Measurements from ENCODE around the gene PDE8A.

Gene PDE8A, protein sequence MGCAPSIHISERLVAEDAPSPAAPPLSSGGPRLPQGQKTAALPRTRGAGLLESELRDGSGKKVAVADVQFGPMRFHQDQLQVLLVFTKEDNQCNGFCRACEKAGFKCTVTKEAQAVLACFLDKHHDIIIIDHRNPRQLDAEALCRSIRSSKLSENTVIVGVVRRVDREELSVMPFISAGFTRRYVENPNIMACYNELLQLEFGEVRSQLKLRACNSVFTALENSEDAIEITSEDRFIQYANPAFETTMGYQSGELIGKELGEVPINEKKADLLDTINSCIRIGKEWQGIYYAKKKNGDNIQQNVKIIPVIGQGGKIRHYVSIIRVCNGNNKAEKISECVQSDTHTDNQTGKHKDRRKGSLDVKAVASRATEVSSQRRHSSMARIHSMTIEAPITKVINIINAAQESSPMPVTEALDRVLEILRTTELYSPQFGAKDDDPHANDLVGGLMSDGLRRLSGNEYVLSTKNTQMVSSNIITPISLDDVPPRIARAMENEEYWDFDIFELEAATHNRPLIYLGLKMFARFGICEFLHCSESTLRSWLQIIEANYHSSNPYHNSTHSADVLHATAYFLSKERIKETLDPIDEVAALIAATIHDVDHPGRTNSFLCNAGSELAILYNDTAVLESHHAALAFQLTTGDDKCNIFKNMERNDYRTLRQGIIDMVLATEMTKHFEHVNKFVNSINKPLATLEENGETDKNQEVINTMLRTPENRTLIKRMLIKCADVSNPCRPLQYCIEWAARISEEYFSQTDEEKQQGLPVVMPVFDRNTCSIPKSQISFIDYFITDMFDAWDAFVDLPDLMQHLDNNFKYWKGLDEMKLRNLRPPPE

DNA sequence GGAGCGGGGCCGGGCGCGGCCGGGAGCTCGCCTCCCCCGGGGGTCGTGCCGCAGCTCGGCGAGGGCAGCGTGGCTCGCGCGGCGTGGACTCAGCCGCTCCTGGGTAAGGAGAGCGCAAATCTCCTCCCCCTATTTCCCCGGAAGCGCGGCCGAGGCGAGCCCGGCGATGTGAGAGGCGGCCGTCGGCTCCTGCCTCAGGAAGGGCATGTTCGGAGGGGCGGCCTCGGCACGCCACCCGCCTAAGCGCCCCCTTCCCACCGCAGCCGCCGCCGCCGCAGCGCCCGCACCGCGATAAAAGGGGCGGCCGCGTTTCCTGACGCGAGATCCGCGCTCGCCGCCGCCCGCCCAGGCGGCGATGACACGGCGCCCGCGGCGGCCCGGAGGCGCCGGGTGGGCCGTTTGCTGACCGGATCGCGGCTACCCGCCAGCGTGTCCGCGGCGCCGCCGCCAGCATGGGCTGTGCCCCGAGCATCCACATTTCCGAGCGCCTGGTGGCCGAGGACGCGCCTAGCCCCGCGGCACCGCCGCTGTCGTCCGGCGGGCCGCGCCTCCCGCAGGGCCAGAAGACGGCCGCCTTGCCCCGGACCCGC is at the start of gene PDE8A:
PDE8A (plus strand) TSS at position 146 of the 590 bp plus-strand sequence; CDS start at position 453, 307 bp downstream.
- DNase-seq, result peak; percentile 63

DNA sequence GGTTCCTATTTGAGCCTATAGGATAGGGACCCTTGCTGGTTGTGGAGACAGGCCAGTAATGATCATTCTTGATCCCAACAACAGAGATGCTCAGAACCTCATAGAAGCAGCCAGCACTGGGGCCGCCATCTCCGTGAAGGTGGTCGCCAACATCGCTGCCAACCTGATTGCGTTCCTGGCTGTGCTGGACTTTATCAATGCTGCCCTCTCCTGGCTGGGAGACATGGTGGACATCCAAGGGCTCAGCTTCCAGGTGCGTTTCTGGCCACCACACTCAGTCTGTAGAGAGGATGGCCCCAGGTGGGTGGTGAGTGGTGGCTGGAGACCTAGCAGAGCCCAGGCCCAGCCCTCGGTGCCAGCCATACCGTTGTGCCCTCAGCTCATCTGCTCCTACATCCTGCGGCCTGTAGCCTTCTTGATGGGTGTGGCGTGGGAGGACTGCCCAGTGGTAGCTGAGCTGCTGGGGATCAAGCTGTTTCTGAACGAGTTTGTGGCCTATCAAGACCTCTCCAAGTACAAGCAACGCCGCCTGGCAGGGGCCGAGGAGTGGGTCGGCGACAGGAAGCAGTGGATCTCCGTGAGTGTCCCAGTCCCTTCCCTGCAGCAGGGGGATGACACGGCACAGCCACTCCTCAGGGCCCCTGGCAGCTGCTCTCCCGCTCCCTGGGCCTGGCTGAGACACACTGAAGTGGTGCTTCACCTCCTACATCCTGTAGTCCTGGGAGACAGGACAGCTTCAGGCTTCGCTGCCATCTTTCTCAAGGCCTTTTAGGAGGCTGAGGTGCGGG is 46.5 kb upstream of the PDE8A start:
- no peak for DNase-seq

DNA sequence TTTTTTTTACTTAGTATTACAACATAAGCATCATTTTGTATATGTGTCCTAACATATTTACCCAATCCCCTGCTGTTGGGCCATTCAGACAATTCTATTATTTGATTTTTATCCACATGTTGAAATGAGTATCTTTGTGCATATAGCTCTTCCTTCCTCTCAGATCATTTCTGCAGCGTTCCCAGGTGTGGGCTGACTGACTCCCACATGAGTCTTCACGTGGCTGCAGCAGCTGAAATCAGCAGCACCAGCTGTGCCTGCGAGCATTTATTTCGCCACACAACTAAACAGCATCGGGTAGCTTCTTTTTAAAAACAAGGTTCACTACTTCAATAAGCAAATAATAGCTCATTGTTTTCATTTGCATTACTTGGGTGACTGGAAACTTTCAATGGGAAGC is 44.5 kb upstream of the PDE8A start:
- no peak for DNase-seq

DNA sequence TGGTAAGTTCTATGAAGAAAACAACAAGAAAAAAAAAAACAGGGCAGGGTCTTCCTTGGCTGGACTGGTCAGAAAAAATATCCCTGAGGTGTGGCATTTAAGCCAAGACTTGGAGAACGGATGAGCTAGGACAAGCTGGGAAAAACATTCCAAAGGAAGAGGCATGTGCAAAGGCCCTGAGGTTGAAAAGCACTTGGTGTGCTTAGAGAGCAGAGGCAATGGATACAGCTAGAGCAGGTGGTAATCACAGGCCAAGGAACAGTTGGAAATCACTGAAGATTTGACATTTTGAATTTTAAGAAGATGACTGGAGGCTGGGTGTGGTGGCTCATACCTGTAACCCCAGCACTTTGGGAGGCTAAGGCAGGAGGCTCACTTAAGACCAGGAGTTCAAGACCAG is 42.9 kb upstream of the PDE8A start:
- DNase-seq, result no peak

DNA sequence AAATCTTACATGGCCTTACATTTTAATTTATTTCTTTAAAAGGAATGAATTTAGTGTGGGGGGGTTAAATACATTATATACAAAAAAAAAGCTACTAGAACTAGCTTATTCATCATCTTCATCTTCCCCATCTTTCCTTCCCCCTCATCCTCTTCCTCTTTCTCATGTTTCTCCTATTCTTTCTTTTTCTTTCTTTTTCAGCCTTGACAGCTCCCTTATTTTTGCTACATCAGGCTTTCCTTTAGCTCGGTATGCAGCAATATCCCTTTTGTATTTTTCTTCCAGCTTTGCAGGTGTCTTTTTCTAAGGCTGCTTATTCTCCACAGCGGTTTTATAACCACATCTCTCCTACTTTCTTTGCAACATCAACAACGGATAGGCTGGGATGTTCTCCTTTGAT is 41.3 kb upstream of the PDE8A start:
- DNase-seq, result no peak

DNA sequence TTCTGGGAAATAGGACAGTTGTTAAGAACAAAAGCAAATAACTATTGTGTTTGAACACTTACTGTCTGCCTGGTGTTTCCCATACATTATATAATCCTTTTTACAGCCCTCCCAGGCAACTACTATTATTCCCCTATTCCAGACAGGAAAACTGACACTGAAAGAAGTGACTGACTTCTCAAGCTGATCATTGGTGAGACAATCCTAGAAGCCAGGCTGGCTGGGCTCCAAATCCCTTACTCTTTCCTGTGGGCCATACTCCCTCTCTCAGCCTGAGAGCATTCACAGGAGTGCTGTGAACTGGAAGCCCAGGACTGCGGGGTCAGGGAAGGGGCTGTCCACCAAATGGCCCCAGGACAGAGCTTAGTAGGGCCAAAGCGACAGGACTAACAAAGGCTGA is 39.2 kb upstream of the PDE8A start:
- no peak for DNase-seq

DNA sequence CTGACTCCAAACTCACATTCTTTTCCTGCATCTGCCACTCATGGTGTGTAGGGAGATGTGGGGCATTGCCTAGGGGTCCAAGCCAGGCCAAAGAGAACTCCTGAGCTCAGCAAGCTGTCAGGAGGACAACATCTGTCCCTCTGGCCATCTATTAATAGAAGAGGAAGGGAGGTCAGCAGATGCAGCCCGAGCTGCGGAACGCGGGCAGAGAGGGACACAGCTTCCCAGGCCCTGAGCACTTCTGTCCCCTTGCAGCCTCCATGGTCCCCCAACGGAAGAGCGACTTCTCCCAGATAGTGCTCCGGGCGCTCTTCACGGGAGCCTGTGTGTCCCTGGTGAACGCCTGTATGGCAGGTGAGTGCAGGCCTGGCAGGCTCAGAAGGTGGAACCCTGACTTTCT is 37.3 kb upstream of the PDE8A start:
- DNase-seq, result no peak

DNA sequence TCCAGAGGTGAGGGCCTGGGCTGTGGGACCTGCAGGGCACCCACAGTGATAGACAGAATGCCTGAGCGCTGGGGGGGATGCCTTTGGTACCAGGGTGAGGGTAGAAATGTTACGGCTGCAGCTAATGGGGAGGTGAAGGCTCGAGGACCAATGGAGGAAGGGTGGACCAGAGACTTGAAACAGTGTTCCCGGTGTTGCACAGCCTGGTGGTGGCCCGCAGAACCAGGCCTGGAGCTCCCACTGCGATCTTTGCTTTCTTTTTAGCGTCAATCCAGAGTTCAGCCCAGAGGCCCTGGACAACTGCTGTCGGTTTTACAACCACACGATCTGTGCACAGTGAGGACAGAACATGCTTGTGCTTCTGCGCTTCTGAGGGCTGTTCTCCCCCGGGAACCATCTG is 36.8 kb upstream of the PDE8A start:
- DNase-seq, result no peak

DNA sequence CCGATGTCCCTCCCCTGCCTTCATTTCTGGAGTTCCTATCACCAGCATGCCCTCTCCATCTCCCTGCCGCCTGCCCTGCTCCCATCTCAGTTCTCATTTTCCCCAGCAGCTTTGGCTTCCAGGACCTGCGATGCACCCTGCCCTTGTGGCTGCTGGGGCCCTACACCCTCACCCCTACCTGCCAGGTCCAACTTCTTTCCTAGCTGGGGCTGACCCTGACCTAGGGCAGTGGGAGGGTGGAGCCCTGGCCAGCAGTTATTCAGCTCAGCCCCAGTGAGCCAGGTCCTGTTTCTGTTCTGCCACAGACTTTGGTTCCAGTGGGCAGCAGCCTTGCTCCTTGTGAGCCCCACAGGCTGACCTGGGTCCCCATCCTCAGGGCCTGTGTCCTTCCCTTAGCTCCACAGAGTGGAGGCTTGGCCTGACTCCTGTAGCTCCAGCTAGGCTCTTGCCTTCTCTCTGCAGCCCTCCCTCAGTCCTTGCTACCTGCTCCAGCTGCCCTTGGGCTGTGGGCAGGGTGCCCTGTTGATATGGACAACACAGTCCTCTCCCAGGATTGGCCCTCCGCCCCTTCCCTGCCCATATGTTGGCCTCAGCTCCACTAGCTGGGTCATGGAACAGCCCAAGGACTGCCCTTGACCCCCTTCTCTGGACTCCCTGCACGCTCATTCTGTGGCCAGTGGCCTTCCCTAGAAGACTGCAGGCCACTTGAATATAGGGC is 34.7 kb upstream of the PDE8A start:
- DNase-seq, result no peak

DNA sequence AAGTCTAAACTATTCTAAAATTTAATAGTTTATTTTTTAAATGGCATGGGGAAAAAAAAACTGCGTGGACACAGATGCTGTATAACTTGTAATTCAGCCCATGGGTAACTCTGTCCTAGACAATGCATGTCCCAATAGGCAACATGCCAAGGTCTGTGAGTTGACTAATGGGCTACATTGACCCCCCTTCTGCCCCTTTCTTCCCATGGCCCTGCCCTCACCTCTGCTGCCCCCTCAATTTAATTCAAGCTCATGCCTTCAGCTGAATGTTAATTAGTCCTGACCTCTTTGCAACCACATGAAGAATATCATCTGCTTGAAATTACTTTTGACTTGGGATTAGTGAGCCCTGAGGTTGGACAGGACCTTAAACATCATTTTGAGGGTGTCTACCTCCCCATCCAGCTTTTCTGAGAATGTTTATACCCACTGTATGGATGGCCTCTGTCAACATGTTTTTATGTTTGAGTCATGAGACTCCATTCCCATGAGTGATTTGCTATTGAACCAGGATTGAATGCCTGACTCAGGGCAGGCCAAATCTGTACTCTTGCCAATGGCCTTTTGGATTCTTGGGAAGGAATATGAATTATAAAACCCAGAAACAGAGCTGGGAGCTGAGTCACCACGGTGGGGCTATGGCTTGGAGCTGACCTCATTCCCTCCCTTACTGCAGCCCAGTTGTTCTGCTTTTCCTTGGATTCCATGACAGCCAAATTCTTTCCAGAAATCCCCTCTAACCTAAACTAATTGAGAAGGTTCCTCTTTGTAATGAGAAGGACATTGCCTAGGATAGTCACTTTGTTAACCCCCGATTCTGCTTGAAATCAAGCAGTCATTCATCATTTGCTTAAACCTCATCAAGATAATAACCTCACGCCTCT is 33.5 kb upstream of the PDE8A start:
- DNase-seq, result no peak

DNA sequence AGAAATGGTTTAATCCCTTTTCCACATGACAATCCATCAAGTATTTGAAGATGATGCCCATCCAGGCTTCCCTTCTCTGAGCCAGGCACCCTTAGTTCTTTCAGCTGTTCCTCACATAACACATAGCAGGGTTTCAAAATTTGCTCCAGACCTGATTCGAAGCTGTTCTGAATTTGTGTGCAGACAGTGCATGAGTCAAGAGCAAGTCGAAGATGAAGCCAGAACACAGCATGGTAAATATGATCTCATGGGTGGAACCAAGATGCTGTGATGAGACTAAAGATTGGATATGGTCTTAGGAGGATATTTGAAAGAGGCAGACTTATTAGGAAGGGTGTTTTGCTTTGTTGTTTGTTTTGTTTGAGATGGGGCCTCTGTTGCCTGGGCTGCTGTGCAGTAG is 32.6 kb upstream of the PDE8A start:
- DNase-seq, result no peak

DNA sequence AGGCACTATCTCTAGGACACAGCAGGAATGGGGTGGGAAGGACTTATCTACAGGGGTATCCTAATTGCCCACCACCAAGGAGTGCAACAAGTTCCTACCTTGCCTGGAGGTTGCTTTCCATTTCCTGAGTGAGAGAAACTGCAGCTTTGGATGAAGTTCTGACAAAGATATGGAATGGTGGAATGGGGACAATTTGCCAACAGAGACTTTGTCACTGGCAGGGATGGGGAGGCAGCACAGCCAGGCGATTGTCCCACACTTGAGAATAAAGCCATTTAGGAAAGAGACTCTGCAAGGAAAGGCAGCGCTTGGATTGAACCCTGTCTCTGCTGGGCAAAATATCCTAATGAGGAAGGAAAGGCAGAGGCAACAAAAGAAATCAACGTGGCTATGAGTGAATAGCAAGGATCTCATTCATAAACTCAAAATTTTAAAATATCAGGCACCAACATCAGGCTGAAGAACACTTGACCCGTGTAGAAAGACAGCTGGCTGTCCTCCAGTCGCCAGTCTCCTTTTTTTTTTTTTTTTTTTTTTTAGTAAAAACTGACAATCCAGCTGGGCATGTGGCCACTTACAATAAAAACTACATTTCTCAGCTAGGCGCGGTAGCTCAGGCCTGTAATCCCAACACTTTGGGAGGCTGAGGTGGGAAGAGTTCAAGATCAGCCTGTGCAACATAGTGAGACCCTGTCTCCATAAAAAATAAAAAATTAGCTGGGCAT is 31.6 kb upstream of the PDE8A start:
- DNase-seq, result no peak

DNA sequence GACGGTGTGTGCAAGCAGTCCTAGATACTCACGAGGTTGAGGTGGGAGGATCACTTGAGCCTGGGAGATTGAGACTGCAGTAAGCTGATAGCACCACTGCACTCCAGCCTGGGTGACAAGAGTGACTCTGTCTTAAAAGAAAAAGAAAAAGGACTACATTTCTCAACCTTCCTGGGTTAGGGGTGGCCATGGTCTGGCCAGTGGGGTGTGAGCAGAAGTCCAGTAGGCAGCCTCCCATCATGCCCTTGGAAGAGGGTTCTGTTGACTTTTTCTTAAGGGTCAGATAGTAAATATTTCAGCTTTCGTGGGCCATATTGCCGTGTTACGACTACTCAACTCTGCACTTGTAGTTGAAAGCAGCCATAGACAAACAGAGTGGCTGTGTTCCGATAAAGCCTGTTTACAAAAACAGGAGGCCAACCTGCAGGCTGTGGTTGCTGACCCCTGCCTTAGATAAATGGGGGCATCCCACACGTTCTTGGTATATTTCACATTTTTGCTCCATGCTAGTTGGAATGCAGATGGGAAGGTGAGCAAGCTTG is 31.0 kb upstream of the PDE8A start:
- DNase-seq, result no peak

DNA sequence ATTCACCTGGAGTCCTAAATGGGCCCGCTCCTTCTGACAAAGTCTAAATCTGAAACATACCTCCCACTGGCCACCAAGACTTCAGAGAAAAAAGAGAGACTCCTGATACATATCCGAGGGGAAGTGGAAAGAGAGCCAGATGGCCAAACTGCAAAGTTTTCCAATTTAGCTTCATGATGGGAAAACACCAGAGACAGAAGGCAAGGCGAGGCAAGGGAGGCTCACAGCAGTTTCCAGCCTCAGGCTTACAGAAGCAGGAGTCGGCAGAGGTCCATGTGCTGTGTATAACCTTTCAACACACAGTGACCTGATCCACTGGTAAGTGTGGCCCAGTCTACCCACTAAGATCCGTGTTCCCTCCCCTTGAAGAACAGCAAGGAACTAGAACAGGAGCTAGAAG is 29.9 kb upstream of the PDE8A start:
- no peak for DNase-seq

DNA sequence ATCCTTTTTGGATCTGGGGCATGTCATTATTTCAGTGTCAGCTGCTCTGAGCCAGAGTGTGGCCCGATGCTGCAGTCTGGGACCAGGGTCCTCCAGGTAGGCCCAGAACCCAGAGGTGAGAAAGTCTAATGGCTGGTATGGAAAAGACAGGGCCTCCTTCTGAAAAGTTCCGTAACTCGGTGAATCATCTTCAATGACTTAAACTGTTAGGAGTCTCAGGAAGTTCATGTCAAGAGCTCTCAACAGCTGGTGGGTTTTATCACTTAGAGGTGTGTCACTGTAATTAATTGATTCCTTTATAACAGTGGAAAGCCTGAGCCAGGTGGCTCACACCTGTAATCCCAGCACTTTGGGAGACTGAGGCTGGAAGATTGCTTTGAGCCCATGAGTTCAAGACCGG is 28.5 kb upstream of the PDE8A start:
- DNase-seq, result no peak

DNA sequence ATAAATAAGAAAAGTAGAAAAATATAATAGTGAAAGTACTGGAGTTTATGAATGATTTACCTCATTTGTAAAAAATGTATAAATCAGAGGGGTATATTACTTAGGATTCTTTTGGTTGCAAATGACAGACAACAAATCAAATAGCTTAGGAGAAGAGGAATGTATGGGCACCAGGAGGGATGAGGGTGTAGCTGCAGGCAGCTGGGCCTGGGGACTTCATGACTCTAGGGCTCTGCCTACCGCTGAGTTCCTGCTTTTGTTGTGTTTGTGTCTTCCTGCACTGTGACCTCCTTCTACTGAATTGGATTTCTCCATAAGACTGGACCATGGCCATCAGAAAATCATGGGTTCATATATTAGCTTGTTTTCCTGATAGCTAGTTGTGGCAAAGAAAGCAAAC is 27.9 kb upstream of the PDE8A start:
- DNase-seq, result no peak

DNA sequence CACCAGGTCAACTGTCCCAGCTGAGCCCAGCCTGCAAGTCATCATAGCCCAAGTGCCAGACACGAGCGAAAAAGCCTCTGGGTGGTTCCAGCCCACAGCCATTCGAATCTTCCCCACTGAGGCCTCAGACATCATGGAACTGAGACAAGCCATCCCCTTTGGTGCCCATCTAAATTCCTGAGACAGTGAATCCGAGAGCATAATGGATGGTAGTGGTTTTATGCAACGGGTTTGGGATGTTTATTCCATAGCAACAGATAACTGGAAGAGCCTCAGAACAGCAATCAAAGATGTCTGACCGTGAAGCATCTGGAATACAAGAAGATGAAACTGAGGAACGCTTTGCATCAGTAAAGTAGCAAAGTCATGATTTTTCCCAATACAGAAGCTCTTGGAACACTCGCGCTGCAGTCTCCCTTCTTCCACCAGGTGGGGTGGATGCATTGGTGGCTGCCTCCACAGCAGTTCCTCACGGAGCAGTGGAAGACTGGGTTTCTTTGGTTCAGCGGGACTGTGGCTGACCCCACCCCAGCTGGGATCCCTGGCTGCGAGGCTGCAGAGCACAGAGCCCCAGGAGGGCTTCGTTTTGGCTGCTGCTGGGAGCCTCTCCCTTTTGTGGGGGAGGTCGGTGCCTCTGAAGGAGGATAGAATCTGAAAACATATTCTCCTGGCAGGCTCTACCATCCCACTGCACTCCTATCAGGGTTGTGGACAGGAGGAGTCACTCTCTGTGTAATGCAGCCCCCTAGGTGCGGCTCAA is 26.4 kb upstream of the PDE8A start:
- peak; percentile 52 for DNase-seq

DNA sequence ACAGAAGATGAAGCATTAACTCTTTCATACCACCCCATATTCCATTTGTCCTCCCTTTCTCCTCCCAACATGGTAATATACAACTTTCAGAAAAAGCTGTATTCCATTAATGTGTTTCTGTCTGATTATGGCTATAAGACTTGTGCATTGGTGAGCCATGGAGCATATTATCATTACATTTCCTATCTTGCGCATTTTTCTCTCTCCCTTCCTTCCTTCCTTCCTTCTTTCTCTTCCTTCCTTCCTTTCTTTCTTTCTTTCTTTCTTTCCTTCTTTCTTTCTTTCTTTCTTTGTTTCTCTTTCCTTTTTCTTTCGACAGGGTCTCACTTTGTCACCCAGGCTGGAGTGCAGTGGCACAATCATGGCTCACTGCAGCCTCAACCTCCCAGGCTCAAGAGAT is 25.5 kb upstream of the PDE8A start:
- no peak for DNase-seq

DNA sequence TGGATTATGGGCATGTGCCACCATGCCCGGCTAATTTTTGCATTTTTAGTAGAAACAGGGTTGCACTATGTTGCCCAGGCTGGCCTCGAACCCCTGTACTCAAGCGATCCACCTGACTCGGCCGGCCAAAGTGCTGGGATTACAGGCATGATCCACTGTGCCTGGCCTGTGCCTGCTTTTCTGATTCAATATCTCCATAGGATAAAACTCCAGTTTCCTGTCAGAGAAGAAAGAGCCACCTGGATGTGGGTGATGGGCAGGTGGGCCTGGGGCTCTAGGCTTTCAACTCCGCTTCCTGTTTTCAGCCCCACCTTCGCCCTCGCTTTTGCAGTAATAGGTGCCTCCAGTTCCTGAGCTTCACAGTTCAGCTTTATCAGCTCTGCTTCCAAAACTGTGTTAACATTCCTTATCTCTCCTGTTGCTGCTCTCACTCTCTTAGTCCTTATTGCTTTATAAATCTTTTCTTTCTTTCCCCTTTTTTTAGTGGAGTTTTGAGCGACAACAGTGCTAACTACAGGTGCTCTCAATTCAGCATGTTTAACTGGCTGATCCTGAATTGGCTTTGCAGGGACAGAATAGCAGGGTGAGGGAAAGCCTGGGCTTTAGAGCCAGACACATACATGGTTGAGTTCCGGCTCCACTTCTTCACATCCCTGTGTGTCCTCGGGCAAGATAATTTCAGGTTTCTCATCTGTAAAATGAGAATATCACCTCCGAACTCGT is 21.1 kb upstream of the PDE8A start:
- DNase-seq, result no peak

Data from CD4-positive, alpha-beta T cell treated with Interleukin-17A for 1 hour (primary cell).